NCI-H2107 treated with DMSO at 0.1 percent for 48 hours (cell line): ENCODE measurements around the gene CISD3.

Experiments
- DNase-seq: peaks from one replicate; lab custom pipeline; 2025; ENCODE audit not compliant: unreplicated experiment; lab: John Stamatoyannopoulos, UW

The CISD3 gene, protein sequence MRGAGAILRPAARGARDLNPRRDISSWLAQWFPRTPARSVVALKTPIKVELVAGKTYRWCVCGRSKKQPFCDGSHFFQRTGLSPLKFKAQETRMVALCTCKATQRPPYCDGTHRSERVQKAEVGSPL

DNA sequence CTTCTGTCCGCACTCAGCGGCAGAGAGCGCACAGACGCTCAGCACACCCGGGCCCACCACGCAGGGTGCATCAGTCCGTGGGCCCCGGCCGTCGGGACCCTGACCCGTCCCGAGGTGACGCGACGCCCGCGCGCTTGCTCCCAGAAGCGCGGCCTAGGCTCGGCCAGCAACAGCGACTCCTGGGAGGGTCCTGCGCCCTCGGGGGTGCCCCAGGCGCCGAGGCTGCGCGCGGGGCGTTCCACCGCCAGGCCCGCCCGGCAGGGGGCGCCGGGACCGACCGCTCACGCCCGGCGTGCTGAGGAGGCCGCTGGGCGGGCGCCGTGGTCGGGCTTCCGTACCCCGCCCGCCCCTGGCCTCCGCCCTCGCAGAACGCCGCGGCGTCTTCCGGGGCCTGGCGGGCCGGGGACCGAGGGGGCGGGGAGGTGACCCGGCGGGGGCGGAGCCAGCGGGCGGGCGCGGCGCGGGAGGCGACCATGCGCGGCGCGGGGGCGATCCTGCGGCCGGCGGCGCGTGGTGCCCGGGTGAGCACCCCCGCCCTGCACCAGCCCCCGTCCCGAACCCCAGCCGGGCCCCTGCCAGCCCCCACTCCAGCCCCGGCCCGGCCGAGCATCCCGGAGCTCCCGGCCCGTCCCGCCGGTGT is at the start of gene CISD3:
CISD3 (plus strand) TSS at position 456 of the 640 bp plus-strand sequence; CDS start at position 474, 18 bp downstream.
- DNase-seq: peak; percentile 31

DNA sequence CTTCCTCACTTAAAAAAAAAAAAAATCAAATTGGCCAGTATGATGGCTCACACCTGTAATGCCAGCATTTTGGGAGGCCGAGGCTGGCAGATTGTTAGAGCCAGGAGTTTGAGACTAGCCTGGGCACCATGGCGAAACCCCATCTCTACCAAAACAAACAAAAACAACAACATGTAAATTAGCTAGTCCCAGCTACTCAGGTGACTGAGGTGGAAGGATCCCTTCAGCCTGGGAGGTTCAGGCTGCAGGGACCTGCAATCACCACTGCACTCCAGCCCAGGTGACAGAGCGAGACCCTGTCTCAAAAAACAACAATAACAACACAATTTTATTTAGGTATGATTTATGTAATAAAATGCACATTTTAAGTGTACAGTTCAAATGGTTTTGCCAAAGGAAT is 49.0 kb upstream of the CISD3 start:
- DNase-seq: no peak

DNA sequence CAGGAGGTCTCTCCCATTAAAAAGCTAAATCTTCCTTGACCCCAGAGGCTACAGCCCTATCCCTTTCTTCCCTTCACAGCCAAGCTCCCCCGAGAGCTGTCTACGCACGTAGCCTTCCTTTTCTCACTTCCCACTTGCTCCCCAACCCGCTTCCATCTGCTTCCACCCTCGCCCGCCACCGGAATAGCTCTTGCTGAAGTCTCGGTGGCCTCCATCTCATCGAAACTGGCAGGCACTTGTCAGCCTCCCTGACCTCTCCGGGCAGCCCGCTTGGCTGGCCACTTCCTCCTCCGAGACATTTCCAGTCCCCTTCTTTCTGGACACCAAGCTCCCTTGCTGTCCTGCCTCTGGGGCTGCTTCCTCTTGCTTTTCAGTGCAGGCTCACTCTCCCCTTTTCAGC is 44.6 kb upstream of the CISD3 start:
- no peak for DNase-seq

DNA sequence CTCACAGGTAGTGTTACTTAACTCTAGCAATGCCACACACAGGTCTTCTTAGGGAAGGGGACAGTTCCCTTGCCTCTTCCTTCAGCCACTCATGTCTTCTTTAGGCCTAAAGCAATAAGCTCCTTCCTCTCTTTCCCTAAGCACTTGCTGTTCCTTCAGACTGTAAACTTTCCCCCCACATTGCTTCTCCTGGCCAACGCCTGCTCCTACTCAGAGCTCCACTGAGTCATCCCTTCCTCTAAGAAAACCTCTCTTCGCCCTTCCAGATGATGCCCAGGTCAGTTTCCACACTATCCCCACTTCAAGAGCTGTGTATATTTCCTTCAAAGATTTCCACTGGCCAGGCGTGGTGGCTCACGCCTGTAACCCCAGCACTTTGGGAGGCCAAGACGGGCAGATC is 42.9 kb upstream of the CISD3 start:
- DNase-seq: no peak

DNA sequence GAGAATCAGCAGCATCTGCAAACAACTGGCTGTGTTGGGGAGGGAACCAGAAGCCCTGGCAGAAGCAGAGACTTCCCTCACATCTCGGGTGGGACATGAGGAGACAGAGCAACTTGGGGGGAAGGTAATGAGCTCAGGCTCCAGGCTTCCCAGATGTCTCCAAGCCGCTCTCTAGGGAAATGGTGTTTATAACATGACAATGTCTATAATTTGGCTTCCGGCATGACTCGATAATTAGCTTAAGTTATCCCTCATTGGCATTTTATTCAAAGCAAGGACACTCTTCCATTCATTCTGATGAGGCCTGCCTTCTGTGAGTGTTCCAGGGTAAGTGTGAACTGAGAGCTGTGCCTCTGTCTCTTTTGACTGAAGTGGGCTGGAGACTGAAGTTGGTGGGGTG is 39.8 kb upstream of the CISD3 start:
- no peak for DNase-seq

DNA sequence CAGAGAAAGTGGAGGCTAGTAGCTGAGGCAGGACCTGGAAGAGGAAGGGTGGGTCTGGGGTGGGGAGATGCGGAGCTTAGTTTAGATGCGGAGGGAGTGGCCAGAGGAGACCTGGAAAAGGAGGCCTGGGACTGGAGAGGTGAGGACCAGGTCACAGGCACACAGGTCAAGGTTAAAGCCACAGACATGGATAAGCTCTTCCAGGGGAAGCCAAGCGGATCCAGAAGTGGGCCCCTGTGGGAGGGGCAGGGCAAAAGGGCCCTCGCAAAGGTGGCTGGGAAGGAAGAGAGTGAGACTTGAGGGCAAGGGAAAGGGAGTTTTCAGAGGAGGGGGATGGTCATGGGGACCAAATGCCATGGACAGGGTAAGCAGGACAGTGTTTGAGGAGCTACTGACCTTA is 39.0 kb upstream of the CISD3 start:
- DNase-seq: no peak

DNA sequence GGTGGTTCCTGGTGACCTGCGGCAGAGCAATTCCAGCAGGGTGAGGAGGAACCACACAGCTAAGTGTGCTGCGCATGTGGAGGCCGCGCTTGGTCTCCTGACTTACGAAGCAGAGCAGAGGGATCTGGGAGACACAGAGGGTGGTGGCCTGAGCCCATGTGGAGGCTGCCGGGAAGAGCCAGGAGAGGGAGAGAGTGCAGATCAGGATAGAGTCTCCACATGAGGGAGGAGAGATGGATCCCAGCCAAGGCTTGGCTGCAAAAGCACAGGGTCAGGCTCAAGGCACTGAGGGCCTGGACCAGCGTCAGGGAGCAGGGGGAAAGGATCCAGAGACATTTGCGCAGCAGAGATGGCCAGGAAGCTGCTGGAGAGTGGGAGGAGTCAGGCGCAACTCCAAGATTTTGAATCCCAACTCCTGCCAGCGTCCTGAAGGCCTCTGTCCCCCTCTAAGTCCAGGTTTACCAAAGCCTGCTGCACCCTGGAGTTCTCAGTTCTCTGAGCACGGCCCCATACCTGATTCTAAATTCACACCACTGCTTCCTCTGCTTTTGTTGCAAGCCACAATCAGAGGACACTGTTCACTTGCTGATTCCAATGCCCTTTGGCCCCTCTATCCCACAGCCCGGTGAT is 36.3 kb upstream of the CISD3 start:
- no peak for DNase-seq

DNA sequence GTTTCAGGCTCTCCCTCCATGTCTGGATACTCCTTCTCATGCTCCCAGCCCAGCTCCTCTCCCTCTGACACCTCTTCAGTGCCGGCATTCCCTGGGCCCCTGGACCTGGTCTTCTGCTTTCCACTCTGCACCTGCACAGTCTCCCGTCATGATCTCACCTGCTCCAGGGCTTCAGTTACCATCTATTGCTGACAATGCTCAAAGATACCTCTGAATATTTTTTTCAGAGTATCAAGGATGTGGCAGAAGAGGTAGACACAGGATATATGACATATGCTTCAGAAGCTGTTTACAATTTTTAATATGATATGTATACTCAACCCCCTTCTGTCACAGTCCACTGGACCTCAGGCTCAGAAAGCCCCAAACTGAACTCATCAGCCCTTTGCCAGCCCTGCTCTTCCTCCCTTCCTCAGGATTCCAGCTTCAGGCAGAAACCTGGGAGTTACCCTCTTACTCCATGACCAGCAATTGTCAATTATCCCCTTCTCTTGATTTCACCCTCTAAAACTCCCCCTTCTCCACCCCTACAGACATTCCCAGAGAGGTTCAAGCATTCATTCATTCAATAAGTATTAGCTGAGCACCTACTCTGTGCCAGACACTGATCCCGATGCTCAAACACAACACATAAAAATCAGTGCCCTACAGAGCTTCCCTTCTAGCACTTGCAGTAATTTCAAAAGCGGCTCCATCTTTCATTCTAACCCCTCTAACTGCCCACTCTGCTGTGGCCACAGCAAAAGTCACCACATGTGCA is 32.9 kb upstream of the CISD3 start:
- peak; percentile 26 for DNase-seq

DNA sequence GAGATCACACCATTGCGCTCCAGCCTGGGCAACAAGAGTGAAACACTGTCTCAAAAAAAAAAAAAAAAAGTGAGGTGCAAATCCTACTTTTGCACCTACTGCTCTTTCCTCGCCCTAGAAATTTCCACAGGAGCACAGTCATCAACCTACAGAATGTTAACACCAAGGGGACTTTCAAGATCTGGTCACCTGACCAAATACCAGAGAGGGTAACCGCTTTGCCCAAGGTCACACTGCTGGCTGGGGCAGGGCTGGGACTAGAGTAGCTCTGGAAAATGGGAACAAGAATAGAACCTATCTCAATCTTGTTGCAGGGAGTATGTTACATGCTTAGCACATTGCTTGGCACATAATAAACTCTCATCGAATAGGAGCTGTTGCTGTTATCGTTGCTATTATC is 31.4 kb upstream of the CISD3 start:
- DNase-seq: no peak

DNA sequence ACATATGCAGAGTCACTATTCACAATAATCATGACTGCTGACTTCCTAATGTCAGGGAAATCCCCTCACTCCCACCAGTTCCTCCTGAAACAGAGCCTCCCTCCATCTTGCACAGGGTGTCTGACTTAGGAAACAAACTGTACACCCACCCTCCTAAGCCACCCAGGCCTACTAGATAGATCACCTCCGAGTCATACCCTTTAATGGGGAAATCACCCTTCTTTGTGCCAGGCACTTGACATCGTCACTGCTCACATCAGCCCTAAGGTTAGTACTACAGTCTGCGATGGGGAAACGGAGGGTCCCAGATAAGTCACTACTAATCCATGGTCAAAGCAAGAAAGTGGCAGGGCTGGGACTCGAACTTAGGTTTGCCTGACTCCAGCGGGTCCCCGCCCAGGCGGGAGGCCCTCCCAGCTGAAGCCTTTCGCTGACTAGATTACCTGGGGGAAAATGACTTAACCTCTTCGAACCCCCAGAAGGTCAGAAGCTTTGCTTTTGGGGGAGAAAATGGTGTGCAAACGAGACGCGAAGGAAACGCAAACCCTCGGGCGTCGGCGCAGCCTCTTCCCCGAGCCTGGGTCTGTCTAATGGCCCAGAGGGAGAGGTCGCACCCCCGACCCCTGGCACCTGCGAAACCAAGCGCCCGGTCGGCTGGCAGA is 28.5 kb upstream of the CISD3 start:
- DNase-seq: no peak

DNA sequence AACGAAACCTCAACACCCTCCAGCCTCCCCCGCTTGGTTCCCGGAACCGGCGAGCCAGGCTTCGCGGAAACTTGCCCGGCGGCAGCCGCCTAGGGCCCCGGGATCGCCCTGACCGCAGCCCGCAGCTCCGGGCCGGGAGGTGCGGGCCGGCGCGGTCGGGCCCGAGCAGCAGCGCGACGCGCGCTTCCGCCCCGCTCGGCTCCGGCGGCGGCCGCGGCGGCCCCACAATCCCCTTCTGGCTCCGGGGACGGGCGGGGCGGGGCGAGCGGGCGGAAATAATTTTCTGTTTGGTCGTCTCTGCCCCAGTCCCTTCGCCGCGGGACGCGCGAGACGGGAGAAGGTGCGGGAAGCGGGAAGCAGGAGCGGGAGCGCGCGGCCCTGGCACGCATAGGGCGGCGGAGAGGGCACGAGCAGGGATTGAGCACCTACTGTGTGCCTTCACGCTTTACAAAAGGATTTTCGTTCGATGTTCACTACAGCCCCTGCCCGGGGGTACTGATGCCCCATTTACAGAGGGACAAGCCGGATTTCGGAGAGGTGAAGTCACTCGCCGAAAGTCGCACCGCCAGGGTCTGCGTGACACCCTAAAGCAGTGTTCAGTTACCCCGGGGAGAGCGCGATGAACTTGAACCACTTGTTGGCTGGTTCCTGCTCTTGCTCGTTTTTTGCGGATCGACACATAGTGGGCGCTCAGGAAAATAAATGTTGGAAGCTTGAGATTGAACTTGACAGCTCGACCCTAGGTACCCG is 27.8 kb upstream of the CISD3 start:
- DNase-seq: peak; percentile 36

DNA sequence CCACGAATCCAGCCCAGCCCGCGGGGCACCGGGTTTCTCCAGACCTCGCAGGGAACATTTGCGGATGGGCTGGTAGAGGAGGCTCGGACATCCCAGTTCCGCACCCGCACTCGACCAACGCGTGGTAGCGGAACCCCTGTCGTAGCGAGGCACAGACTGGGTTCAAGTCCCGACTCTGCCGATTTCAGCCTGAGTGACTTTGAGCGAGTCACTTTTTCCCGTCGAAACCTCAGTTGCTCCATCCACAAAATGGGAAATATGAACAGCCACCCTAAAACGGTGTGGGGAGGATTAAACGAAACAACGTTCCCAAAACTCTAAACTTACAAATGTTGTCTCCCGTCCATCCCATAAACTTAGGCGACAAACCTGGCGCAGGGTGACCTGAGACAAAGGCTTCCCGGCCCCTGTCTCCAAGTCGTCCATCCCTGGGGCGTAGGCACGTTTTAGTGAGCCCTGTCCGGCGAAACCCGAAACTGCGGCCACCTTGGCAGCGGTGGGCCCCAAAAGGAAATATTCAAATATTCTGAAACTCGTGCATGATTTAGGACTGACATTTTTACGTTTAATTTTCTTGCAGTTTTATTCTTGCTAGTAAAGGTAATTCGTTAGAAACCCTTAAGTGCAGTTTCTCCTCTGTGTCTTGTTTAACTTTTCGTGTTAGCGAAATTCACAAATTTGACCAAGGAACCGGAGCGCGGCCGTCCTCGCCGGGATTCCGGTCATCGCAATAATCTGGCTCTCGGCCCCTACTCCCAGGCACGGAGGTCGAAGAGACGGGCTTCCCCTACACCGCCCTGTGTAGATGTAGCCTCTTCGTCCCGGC is 27.0 kb upstream of the CISD3 start:
- no peak for DNase-seq

DNA sequence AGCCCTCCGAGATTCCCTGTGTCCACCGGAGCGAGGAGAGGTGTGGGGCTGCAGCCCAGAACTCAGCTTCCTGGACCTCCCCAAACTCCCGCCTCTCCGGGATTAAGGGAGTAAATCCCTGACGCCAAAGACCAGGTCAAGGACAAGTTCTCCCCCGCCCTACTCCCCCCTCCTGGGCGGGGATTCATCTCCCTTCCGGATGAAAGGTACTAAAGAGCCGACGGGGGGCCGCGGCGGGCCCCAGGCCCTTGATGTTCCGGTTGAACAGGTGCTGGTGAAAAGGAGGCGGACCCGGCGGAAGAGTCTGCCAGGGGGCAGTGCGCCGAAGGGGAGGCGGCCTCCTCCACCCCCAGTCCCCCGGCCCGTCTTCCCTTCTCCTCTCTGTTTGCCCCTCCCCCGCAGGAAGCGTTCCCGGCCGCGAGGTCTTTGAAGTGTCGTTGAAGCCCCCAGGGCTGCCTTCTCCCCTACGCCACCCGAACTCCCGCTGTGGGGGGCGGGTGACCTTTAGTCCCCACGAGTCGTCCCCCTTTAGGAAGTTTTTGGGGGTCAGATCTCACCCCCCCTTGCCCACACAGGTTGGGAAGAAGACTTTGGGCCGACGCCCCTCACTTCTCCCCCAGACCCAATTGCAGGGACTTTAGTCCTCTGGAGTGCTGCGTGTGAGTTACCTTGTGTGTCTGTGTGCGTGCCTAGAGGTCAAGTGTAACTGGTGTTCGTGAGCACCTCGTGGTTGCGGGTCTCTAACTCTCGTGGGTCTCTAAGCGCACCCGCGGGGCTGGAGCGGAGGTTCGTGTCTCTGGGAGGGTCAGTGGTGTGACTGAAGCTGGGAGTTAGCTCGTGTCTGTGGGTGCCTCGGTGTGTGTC is 26.2 kb upstream of the CISD3 start:
- peak; percentile 70 for DNase-seq

DNA sequence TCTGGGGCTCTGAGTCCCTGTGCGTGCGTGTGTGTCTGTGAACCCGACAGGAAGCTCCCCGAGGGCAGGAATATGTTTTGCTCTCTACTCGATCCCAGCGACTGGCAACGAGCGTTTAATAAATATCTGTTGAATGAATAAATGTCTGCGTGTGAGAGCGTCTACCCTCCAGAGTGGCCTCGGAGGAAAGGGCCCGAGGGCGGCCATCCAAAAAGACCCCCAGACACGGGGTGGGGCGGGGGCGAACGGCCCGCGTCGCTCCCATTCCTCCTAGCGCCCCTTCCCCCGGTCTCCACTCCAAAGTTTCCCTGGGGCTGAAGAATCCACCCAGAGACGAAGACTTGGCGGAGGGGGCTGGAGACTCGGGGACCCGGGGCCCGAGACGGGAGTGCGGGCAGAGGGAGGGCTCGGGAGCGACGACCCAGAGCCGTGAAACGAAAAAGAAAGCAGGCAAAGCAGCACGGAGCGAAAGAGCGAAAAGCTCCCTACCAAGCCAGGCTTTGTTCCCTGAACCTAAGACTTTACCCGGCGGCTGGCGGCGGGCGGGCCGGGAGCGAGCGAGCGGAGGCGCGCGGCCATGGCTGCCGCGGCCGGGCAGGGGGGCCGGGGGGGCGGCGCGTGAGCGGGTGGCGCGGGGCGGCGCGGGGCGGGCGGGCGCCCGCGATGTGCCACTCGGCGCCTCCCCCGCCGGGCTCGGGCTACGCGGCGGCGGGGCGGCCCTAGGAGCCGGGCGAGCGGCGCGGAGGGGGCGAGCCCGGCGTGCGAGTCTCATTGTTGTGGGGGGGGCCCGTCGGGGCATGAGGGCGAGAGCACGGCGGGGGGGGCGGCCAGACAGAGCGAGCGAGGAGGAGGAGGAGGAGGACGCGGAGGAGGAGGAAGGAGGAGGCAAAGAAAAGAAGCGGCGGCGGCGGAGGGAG is 25.3 kb upstream of the CISD3 start, which contains the start of gene MLLT6:
MLLT6 (plus strand) TSS at position 668 of the 917 bp plus-strand sequence. CDS start 360 bp downstream, outside the sequence.
- peak; percentile 51 for DNase-seq

DNA sequence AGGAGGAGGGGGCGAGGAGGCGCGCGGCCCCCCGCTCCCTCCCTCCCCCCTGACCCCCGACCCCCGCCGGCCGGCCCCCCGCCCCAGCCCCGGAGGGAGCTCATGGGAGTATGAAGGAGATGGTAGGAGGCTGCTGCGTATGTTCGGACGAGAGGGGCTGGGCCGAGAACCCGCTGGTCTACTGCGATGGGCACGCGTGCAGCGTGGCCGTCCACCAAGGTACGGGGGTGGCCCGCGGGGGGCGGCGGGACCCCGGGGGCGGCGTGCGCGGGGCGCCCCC is 24.7 kb upstream of the CISD3 start:
- DNase-seq: no peak

DNA sequence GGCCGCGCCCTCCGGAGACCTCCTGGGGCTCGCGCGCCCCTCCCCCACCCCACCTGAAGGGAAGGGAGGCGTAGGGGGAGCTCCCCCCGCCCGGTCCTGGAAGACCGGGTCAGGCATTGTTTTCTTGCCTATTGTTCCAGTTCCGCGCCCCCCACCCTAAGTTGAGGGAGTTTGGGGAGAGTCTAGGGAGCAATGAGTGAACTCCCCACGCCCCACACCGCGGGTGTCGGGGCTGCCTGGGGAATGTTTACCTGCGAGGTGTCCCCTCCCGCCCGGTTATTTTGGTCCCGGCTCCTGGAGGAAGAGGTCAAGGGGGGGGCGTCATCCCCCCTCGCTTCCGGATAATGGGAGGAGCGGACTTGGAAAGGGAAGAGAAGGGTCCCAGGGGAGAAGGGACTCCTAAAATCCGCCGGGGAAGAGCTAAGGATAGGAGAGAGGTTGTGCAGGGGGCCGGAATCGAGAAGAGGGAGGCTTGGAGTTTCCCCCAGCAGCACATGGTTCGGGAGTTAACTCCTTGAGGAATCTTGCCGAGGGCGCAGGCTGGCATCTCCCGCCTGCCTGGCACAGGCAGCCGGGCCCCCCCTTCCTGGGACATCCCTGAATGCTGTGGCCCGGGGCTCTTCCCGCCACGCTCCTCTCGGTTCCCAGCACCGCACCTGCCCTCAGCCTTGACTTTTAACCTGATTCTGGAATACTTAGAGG is 24.2 kb upstream of the CISD3 start:
- DNase-seq: no peak

DNA sequence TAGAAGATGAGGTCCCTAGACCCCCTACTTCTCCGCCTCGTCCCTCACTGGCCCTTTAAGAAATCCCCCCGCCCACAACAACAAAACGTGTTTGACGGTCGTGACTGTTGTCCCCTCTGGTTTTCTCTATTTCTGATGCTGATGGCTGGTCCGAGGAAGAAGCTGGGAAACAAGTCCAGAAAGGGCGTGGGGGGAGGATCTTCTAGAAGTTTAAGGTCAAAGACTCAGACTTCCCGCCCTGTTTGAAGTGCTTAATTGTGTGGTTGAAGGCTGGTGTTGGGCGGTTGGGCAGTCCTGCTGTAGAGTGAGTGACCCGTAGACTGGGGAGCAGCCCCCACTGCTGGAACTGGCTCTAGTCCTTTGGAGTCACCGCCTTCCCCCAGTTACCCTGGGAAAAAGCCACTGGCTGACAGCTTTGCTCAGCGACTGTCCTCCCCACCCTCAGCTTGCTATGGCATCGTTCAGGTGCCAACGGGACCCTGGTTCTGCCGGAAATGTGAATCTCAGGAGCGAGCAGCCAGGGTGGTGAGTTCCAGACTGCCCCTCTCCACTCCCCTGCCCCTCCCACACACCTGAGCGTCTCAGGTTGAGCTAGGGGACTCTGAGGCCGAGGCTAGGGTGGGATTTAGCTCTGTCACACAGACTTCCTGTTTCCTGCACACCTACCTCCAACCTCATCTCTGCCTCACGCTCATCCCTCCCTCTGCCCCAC is 23.5 kb upstream of the CISD3 start:
- DNase-seq: no peak
